HG03103 (cell line): Measurements from ENCODE around the gene KLK10.
"Not testable (repeated sequence)": the region's sequence is repeated elsewhere in the genome, so short reads cannot be mapped to it uniquely, and the experiment has no call there.

ENCODE experiments used
- ATAC-seq: cut with Tn5 transposase; IDR thresholded peaks from one replicate; pipeline ENCODE4 v1.9.1; 2021; ENCODE audit warnings: low read depth; ENCODE audit not compliant: unreplicated experiment

The KLK10 gene

GRCh38 chr19:50972795-50973376 lies 46.6 kb downstream of the KLK10 start:
- no peak for ATAC-seq

GRCh38 chr19:50969810-50970209 lies 49.7 kb downstream of the KLK10 start:
- ATAC-seq: not testable (repeated sequence)

GRCh38 chr19:50969413-50969760 lies 50.1 kb downstream of the KLK10 start, which contains the start of gene KLK6:
TSS of gene KLK6 (minus strand) at chr19:50969591. CDS start at chr19:50968104, 1,487 bp downstream.
- no peak for ATAC-seq

- no peak for ATAC-seq
Measured at GRCh38 chr19:50968716-50969412, 50.6 kb downstream of the KLK10 start.

GRCh38 chr19:50967929-50968715 lies 51.4 kb downstream of the KLK10 start:
- no peak for ATAC-seq

- ATAC-seq: no peak
Measured at GRCh38 chr19:50964266-50964665, 55.2 kb downstream of the KLK10 start.

- ATAC-seq: no peak
Measured at GRCh38 chr19:50963381-50963780, 56.1 kb downstream of the KLK10 start.
